Adrenal gland (tissue), 5 donors: ENCODE measurements around the gene FLACC1.
"Not testable (repeated sequence)": the region's sequence is repeated elsewhere in the genome, so short reads cannot be mapped to it uniquely, and the experiment has no call there.

Experiments used
- POLR2A ChIP-seq, 2 donors: fragments of 450-650 bp; IDR thresholded peaks; one replicate each; pipeline ENCODE4 v1.6.1; 2017; ENCODE audit warnings: antibody characterized with exemption in 2 of 2, mild to moderate bottlenecking in 2 of 2, moderate library complexity in 1 of 2
- TF ChIP-seq, protein P1 (sequence below), 6 experiments: fragments of 450-650 bp in 4 of 6; fragments of 200-600 bp in 2 of 6; sonication (generic) in 1 of 6; IDR thresholded peaks; 1 replicate in 5 of 6; 2 replicates in 1 of 6; pipeline versions ENCODE4 v1.5.1 to v1.8.0; 2016 to 2021; ENCODE audit warnings: antibody characterized with exemption in 6 of 6, mild to moderate bottlenecking in 2 of 6, moderate library complexity in 1 of 6
- donor health status: DM: no; HTN: no; CAD: no.

- TF ChIP-seq, protein P1, sequence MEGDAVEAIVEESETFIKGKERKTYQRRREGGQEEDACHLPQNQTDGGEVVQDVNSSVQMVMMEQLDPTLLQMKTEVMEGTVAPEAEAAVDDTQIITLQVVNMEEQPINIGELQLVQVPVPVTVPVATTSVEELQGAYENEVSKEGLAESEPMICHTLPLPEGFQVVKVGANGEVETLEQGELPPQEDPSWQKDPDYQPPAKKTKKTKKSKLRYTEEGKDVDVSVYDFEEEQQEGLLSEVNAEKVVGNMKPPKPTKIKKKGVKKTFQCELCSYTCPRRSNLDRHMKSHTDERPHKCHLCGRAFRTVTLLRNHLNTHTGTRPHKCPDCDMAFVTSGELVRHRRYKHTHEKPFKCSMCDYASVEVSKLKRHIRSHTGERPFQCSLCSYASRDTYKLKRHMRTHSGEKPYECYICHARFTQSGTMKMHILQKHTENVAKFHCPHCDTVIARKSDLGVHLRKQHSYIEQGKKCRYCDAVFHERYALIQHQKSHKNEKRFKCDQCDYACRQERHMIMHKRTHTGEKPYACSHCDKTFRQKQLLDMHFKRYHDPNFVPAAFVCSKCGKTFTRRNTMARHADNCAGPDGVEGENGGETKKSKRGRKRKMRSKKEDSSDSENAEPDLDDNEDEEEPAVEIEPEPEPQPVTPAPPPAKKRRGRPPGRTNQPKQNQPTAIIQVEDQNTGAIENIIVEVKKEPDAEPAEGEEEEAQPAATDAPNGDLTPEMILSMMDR (IDR thresholded peaks at IDR 0.05), result not testable (repeated sequence)
- not testable (repeated sequence) for TF ChIP-seq POLR2A (IDR thresholded peaks at IDR 0.05)
These were observed 12.2 kb upstream of the FLACC1 start for GRCh38 chr2:201369318-201369717.
